OCI-LY1 (cell line): ENCODE results near the gene GRID2IP.

Experiments
- EZH2 ChIP-seq: fragments of 200-600 bp; sonication (generic), shearing (Covaris generic); IDR thresholded peaks from 2 replicates; pipeline ENCODE4 v1.8.0; 2017; ENCODE audit warnings: borderline replicate concordance, mixed run types, mild to moderate bottlenecking, antibody characterized with exemption, low read length, moderate library complexity, mixed read lengths
- TF ChIP-seq, protein P1 (sequence below): fragments of 200-600 bp; sonication (generic), shearing (Covaris generic); IDR thresholded peaks from 2 replicates; pipeline ENCODE4 v1.5.1; 2017; ENCODE audit warnings: mild to moderate bottlenecking, antibody characterized with exemption, low read length, moderate library complexity, mixed read lengths

DNA sequence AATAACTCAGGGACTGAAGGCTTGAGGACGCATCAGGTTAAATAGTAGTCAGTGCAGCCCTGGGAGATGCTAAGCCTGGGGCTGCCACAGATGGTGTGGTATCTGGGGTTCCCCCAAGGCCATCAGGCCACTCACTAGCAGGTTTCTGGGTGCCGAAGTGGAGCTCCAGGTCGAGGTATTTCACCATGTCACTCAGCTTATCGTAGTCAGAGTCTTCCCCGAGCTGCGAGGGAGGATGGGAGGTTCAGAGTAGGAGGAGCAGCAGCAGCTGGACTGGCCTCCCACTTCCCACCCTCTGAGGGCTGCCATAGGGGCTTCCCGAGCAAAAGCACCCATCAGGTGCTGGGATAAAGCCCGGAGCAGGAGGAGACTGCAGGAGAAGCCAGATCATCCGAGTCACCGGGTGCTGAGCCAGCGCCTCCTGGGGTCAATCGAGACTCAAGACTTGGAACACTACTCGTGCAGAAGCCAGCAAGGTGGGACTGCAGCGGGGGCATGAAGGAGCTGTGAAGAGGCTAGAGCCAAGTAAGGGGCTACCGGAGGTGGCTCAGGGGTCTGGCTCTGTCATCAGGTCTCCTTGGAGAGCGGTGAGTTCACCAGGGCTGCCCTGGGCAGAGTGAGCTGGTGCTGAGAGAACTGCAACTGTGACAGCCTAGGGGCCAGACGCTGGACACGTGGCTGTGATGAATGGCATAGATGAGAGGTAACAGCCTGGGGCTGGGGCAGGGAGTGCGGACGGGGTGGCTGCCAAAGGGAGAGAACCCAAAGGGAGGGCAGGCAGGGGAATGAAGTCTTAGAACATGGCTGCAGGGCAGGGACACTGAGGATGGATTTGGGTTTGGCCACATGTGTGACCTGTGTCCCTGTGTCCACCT, 45.3 kb downstream of the GRID2IP start:
- TF ChIP-seq, protein P1, sequence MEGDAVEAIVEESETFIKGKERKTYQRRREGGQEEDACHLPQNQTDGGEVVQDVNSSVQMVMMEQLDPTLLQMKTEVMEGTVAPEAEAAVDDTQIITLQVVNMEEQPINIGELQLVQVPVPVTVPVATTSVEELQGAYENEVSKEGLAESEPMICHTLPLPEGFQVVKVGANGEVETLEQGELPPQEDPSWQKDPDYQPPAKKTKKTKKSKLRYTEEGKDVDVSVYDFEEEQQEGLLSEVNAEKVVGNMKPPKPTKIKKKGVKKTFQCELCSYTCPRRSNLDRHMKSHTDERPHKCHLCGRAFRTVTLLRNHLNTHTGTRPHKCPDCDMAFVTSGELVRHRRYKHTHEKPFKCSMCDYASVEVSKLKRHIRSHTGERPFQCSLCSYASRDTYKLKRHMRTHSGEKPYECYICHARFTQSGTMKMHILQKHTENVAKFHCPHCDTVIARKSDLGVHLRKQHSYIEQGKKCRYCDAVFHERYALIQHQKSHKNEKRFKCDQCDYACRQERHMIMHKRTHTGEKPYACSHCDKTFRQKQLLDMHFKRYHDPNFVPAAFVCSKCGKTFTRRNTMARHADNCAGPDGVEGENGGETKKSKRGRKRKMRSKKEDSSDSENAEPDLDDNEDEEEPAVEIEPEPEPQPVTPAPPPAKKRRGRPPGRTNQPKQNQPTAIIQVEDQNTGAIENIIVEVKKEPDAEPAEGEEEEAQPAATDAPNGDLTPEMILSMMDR = no peak
- no peak for TF ChIP-seq EZH2
